ENCODE results near the gene EIF2B4. TPM values are rescaled to one million over a fixed set of nuclear protein-coding genes. Genes with fewer than 3 reads are reported as not detected.

Gene EIF2B4
- 17.8 and 23.0 TPM in 2 replicates for total RNA-seq

DNA sequence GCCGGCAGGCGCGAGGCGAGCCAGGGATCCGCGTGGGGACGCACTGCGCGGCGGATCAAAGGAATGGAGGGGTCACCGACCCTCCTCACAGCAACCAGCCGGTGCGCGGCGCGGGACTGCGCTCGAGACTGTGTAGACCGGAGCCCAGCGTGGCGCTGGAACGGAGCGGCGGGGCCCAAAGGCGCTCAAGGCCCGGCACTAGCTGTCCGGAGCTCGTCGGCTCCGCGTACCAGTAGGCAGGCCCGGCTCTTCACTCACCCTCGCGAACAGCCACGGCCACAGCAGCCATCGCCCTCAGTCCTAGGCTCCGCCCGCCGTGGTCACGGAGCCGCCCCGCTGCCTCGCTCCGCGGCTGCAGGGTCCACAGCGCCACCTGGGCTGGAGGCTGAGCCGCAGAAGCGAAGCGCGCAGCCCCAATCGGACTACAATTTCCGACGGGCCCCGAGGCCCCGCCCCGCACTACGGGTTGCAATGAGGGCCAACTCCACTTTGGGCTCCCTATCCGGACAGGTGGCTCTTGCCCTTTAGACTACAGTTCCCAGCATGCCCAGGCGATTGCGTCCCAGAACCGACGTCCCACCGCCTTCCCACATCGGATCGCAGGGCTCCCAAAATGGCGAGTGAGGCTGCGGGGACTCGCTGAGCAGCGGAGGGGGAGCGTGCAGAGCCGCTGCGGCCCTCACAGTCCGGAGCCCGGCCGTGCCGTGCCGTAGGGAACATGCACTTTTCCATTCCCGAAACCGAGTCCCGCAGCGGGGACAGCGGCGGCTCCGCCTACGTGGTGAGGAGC, at the start of gene EIF2B4, which contains the start of gene SNX17:
Gene EIF2B4, minus strand, starts transcription at position 313 of the 790 bp plus-strand sequence. Its CDS starts 24 bp downstream, at position 289.
Gene SNX17, plus strand, starts transcription at position 591 of the 790 bp plus-strand sequence. Its CDS starts 128 bp downstream, at position 719.

GRCh38 chr2:27409321-27410073, 39.4 kb upstream of the EIF2B4 start, which contains the start of gene PPM1G:
Gene PPM1G (minus strand): TSS chr2:27409591. CDS start chr2:27409422, 169 bp downstream.

DNA sequence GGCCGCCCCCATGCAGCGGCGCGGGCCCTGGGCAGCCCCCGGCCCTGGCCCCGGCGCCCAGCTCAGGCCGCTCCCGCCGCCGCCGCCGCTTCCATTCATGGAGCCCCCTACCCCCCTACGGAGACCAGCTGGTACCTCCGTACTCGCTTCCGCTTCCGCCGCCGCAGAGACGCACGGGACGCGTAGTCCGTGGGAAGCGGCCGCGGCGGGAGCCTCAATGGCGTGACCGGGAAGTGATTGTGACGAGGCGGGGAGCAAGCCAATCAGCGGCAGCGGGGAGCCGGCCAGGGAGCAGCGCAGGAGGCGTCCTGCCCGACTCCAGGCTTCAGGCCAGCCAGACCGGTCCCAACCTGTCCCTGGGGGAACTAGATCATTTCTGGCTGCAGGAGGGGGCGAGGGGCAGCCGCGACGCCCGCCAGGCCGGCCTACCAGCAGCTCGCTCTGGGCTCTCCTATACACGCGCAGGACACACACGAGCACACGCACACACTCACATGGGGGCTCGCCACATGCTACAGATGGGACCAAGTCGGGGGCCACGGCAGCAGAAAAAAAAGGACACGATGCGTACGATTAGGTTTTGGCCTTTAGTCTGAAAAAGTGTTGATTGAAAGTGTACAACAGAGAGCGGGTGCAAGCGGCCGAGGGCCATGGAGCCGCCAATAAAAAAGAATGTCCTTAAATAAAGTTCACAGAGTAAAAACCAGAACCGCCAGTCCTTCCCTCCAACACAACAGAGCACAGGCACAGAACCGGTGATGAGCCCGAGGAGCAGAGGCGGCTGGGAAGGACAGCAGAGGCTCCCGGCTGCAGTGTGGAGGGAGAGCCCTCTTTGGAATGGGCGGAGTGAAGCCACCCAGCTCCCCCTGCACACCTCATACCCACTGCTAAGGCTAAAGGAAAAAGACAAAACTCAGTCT, 10.7 kb upstream of the EIF2B4 start, which contains the start of gene ZNF513:
Gene ZNF513, minus strand, starts transcription at position 109 of the 920 bp plus-strand sequence. CDS start 208 bp downstream, outside the sequence.

DNA sequence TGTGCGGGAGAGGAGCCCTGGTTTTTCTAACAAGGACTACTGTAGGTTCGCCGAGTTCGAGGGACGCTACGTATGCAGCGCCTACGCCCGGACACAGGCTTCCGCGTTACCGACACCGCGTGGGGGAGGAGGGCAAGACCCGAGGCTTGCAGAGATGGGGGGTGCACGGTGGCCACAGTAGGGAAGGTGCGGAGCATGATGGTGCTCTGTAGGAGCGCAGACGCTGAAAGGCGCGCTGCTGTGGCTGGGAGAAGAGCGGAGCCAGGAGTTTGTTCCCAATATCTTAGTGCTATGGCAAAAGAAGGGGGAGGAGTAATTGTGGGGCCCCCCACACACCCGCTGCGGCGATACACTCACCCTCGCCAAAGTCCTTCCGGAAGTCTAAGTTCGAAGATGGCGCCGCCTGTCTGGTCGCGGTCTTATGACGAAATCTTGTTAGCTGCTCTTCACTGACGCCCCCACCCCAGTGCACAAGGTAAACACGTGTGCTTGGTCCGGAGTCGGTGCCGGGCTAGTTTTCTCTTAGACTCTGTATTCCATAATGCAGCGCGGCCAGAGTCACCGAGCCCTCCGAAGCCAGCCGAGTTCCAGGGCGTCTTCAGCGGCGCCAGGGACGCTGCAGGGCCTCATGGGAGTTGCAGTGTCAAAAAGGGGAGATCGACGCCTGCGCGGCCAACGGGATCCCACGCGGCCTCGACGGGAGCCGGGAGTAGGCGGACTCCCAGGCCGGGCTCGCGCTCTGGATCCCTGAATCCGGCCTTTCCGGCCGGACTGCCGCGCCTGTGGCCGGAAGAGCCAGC, 13.6 kb downstream of the EIF2B4 start, which contains the start of gene GTF3C2:
Gene GTF3C2, minus strand, starts transcription at position 383 of the 800 bp plus-strand sequence. CDS start 13,210 bp downstream, outside the sequence.

GRCh38 chr2:27322766-27323595, 47.2 kb downstream of the EIF2B4 start, which contains the start of gene MPV17:
Gene MPV17 (minus strand): TSS chr2:27323097. CDS start chr2:27322517, 580 bp downstream.

Other genes starting within 250 kb of the EIF2B4 start
- gene ABHD1, start 246.5 kb downstream of the EIF2B4 start, total RNA-seq: not detected in 2 replicates
- 41.3 and 46.9 TPM in 2 replicates for gene PREB, start 235.7 kb downstream of the EIF2B4 start, total RNA-seq
- not detected in 2 replicates for gene PRR30, start 230.9 kb downstream of the EIF2B4 start, total RNA-seq
- gene TCF23, start 221.3 kb downstream of the EIF2B4 start, total RNA-seq: not detected in 2 replicates
- gene ATRAID, start 158.3 kb downstream of the EIF2B4 start, total RNA-seq: 128 and 271 TPM in 2 replicates
- 20.8 and 37.6 TPM in 2 replicates for gene SLC5A6, start 158.1 kb downstream of the EIF2B4 start, total RNA-seq
- gene CAD, start 153.0 kb downstream of the EIF2B4 start, total RNA-seq: 32.1 and 72.8 TPM in 2 replicates
- 0.09 TPM in 1 of 2 replicates, not detected in the other for gene SLC30A3, start 107.3 kb downstream of the EIF2B4 start, total RNA-seq
- gene DNAJC5G, start 94.9 kb downstream of the EIF2B4 start, total RNA-seq: not detected in 2 replicates
- not detected in 2 replicates for gene TRIM54, start 87.9 kb downstream of the EIF2B4 start, total RNA-seq
- 0.30 and 0.42 TPM in 2 replicates for gene UCN, start 61.9 kb downstream of the EIF2B4 start, total RNA-seq
- 73.6 and 107 TPM in 2 replicates for gene MPV17, start 47.2 kb downstream of the EIF2B4 start, total RNA-seq
- gene GTF3C2, start 13.6 kb downstream of the EIF2B4 start, total RNA-seq: 28.8 and 35.8 TPM in 2 replicates
- 113 and 139 TPM in 2 replicates for gene SNX17, start 278 bp upstream of the EIF2B4 start, total RNA-seq
- gene ZNF513, start 10.4 kb upstream of the EIF2B4 start, total RNA-seq: 9.8 and 11.6 TPM in 2 replicates
- 56.4 and 77.7 TPM in 2 replicates for gene PPM1G, start 39.3 kb upstream of the EIF2B4 start, total RNA-seq
- 104 and 112 TPM in 2 replicates for gene NRBP1, start 58.3 kb upstream of the EIF2B4 start, total RNA-seq
- not detected in 2 replicates for gene KRTCAP3, start 72.0 kb upstream of the EIF2B4 start, total RNA-seq
- gene IFT172, start 119.4 kb upstream of the EIF2B4 start, total RNA-seq: 35.2 and 43.1 TPM in 2 replicates
- 10.7 and 17.3 TPM in 2 replicates for gene FNDC4, start 124.9 kb upstream of the EIF2B4 start, total RNA-seq
- 0.51 and 0.89 TPM in 2 replicates for gene GCKR, start 126.5 kb upstream of the EIF2B4 start, total RNA-seq
- 19.3 and 38.0 TPM in 2 replicates for gene ZNF512, start 212.7 kb upstream of the EIF2B4 start, total RNA-seq